ENCODE measurements around the gene HECW1. TPM values are rescaled to one million over a fixed set of nuclear protein-coding genes. Genes with fewer than 3 reads are reported as not detected.

The HECW1 gene
- total RNA-seq, 2 experiments from 2014 or later: not detected

DNA sequence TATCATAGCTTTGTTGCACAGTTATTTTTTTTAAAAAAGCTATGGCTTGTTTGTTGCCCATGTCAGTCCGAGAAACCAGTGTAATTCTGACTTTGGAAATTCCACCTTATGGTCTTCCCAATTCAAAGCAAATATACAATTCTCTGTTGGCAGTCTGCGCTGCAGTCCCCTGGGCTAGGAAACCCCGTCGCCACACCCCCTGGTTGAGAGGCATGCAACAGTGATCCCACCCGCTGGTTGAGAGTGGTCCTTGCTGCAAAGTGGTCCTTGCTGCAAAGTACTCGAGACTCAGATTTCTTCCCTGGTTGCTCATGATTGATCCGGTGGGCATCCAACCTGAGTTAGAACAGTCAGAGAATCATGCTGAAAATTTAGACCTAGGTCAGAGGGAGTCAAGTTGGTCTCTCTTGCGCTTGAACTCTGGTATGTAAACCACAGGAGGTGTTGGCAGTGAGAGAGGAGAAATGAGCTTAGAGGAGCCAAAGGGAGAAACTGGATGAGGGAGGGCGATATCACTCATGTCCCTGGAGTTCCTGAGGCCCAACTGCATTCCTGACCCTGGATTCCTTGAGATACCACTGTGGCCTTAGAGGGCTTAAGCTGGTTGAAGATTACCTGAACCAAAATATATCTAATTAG lies 425.4 kb downstream of the HECW1 start:
- ATAC-seq (no peak), DNase-seq (no peak)
- TF ChIP-seq, protein P1, sequence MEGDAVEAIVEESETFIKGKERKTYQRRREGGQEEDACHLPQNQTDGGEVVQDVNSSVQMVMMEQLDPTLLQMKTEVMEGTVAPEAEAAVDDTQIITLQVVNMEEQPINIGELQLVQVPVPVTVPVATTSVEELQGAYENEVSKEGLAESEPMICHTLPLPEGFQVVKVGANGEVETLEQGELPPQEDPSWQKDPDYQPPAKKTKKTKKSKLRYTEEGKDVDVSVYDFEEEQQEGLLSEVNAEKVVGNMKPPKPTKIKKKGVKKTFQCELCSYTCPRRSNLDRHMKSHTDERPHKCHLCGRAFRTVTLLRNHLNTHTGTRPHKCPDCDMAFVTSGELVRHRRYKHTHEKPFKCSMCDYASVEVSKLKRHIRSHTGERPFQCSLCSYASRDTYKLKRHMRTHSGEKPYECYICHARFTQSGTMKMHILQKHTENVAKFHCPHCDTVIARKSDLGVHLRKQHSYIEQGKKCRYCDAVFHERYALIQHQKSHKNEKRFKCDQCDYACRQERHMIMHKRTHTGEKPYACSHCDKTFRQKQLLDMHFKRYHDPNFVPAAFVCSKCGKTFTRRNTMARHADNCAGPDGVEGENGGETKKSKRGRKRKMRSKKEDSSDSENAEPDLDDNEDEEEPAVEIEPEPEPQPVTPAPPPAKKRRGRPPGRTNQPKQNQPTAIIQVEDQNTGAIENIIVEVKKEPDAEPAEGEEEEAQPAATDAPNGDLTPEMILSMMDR (IDR thresholded peaks at IDR 0.05): no peak
- Mint-ChIP-seq H3K36me3 (ENCODE audit: low read depth) (no peaks in the 10 kb centered on the region), H3K4me1 (ENCODE audit: low read depth) (no peaks in the 10 kb centered on the region), H3K9me3 (no peaks in the 10 kb centered on the region), H3K27me3 (peaks cover 5% of the 10 kb centered on the region), H3K4me3 (no peak overlapping the region), H3K27ac (no peak overlapping the region)
- intact Hi-C loops (cut with micrococcal nuclease): no loop called here
- ChIA-PET POLR2A (interaction anchor here (1.2 kb wide), 1 partner anchor 45 kb away, joined by 4 read pairs; the partner anchor contains the start of gene STK17A), CTCF (interaction anchor here (1.0 to 1.1 kb wide), 2 partner anchors 10 to 252 kb away, joined by 3 to 4 read pairs; no protein-coding TSS in a partner anchor)

DNA sequence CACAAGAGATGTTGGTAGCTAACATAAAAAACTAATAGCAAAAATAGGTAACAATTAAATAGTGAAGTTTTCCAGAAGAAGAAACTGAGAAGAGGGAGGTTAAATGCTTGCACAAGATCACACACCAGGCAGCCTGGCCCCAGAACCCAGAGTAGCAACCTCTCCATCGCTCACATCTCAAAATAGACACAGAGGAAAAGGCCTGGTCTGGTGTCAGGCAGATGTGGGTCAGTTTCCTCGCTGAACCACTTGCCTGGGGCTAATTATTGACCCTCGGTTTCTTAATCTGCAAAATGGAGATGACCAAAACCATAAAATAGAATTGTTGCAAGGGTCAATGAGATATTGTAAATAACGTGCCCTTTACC lies 425.9 kb downstream of the HECW1 start:
- no peaks in the 10 kb centered on the region for H3K4me1 Mint-ChIP-seq (ENCODE audit: low read depth)
- no peak overlapping the region for H3K27ac Mint-ChIP-seq
- TF ChIP-seq, protein P1 (IDR thresholded peaks at IDR 0.05): no peak
- peaks cover 5% of the 10 kb centered on the region for H3K27me3 Mint-ChIP-seq
- CTCF ChIA-PET: interaction anchor here (1.1 kb wide), 1 partner anchor 252 kb away, joined by 4 read pairs; no protein-coding TSS in a partner anchor
- POLR2A ChIA-PET: no interaction called here
- no peaks in the 10 kb centered on the region for H3K36me3 Mint-ChIP-seq (ENCODE audit: low read depth)
- ATAC-seq (no peak), DNase-seq (no peak)
- H3K4me3 Mint-ChIP-seq: no peak overlapping the region
- no peaks in the 10 kb centered on the region for H3K9me3 Mint-ChIP-seq
- intact Hi-C loops (cut with micrococcal nuclease): no loop called here

DNA sequence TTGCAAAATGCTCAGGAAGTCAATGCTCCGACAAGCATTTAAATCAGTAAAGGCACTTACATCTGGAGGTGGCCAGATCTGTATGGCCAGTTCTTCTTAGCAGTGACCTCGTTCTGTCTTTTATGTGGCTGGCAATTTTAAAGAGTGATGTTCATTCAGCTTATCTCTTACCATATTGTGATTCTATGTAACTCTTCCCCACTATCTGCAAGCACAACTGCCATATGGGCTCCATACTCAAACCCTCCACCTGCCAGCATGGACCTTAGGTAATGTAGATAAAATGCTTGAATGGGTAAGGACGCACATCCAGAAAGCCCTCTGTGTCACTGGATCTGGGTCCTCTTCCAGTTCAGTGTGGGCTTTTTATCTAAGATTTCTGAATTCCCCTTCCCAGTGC lies 428.0 kb downstream of the HECW1 start:
- H3K4me1 Mint-ChIP-seq (ENCODE audit: low read depth): no peaks in the 10 kb centered on the region
- H3K4me3 Mint-ChIP-seq: no peak overlapping the region
- ChIA-PET POLR2A (no interaction called here), CTCF (no interaction called here)
- intact Hi-C loops (cut with micrococcal nuclease): no loop called here
- DNase-seq: no peak
- no peak overlapping the region for H3K27ac Mint-ChIP-seq
- no peaks in the 10 kb centered on the region for H3K9me3 Mint-ChIP-seq
- TF ChIP-seq, protein P1 (IDR thresholded peaks at IDR 0.05): no peak
- H3K36me3 Mint-ChIP-seq (ENCODE audit: low read depth): no peaks in the 10 kb centered on the region
- H3K27me3 Mint-ChIP-seq: peaks cover 8% of the 10 kb centered on the region
- no peak for ATAC-seq

DNA sequence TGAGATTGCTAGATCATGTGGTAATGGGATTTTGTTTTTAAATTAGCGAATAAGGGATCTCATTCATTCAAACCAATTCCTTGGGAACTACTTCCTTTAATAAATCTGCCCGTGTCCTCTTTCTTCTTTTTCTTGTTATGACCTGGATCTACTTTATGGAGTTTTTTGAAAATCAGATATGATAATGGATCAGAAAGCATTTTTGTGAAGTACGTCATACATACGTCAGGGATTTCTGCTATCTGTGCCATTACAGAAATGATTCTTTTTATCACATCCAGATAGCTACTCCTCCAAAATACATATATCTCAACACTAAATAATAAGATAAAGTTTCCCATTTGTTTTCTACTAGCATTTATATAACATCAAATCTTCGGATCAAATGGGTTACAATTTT lies 430.3 kb downstream of the HECW1 start:
- Mint-ChIP-seq H3K36me3 (ENCODE audit: low read depth) (no peaks in the 10 kb centered on the region), H3K27ac (no peak overlapping the region), H3K9me3 (no peaks in the 10 kb centered on the region), H3K4me1 (ENCODE audit: low read depth) (no peaks in the 10 kb centered on the region), H3K4me3 (no peak overlapping the region), H3K27me3 (peaks cover 11% of the 10 kb centered on the region)
- ChIA-PET POLR2A (no interaction called here), CTCF (no interaction called here)
- no peak for ATAC-seq
- DNase-seq: no peak
- TF ChIP-seq, protein P1 (IDR thresholded peaks at IDR 0.05): no peak
- intact Hi-C loops (cut with micrococcal nuclease): no loop called here

DNA sequence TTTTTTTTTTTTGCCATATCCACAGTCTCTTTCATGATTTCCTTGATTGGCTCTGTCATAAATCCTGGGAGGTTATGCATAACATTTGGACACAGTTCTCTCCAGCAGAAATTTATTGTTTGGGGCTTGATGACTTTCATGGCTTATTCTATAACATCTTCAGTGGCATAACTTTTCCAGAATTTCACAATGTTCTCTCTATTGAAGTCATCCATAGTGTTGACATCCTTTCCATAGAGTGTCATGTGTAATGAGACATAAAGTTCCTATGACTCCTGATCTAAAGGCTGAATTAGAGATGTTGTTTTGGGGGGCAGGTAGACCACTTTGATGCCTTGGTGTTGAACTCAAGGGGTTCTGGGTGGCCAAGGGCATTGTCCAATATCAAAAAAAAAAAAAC lies 433.8 kb downstream of the HECW1 start:
- no peak overlapping the region for H3K27ac Mint-ChIP-seq
- TF ChIP-seq, protein P1 (IDR thresholded peaks at IDR 0.05): no peak
- ATAC-seq (no peak), DNase-seq (no peak)
- H3K4me3 Mint-ChIP-seq: no peak overlapping the region
- H3K4me1 Mint-ChIP-seq (ENCODE audit: low read depth): no peaks in the 10 kb centered on the region
- intact Hi-C loops (cut with micrococcal nuclease): no loop called here
- ChIA-PET POLR2A (no interaction called here), CTCF (no interaction called here)
- peaks cover 8% of the 10 kb centered on the region for H3K27me3 Mint-ChIP-seq
- no peaks in the 10 kb centered on the region for H3K9me3 Mint-ChIP-seq
- H3K36me3 Mint-ChIP-seq (ENCODE audit: low read depth): no peaks in the 10 kb centered on the region

Measured in activated CD8-positive, alpha-beta T cell treated with anti-CD3 and anti-CD28 coated beads for 36 hours (primary cell).